GM21526 (cell line): ENCODE results near the gene UBA7.
"Not testable (repeated sequence)": the region's sequence is repeated elsewhere in the genome, so short reads cannot be mapped to it uniquely, and the experiment has no call there.

Experiments used
- ATAC-seq: cut with Tn5 transposase; IDR thresholded peaks from one replicate; pipeline ENCODE4 v1.9.1; 2021; ENCODE audit warnings: moderate library complexity; ENCODE audit not compliant: unreplicated experiment, low FRiP score

UBA7 gene, protein sequence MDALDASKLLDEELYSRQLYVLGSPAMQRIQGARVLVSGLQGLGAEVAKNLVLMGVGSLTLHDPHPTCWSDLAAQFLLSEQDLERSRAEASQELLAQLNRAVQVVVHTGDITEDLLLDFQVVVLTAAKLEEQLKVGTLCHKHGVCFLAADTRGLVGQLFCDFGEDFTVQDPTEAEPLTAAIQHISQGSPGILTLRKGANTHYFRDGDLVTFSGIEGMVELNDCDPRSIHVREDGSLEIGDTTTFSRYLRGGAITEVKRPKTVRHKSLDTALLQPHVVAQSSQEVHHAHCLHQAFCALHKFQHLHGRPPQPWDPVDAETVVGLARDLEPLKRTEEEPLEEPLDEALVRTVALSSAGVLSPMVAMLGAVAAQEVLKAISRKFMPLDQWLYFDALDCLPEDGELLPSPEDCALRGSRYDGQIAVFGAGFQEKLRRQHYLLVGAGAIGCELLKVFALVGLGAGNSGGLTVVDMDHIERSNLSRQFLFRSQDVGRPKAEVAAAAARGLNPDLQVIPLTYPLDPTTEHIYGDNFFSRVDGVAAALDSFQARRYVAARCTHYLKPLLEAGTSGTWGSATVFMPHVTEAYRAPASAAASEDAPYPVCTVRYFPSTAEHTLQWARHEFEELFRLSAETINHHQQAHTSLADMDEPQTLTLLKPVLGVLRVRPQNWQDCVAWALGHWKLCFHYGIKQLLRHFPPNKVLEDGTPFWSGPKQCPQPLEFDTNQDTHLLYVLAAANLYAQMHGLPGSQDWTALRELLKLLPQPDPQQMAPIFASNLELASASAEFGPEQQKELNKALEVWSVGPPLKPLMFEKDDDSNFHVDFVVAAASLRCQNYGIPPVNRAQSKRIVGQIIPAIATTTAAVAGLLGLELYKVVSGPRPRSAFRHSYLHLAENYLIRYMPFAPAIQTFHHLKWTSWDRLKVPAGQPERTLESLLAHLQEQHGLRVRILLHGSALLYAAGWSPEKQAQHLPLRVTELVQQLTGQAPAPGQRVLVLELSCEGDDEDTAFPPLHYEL

DNA sequence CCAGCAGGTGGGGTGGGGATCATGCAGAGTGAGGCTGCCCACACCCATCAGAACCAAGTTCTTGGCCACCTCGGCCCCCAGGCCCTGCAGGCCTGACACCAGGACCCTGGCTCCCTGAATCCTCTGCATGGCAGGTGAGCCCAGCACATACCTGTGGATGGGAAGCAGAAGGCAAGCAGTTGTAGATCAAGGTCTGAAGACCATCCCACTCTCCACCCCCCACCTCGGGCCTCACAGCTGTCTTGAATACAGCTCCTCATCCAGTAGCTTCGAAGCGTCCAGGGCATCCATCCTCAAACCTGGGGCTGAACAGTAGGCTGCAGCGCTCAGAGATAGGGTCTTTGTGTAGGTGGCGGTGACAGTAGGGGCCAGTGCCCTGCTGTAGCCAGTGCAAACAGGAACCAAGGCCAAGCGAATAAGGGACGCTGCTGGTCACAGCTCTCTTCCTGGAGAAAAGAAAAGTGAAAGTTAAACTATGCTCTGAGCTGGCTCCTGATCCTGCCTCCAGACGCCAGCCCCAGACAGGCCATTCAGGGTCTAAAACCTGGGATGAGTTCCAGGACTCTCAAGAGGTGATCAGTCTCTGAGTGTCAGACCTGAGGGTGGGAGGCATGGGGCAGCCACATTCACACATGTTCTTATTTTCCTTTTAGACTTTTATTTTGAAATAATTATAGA is at the start of gene UBA7:
UBA7 (minus strand) TSS at position 457 of the 678 bp plus-strand sequence; CDS start at position 291, 166 bp downstream.
- no peak for ATAC-seq

DNA sequence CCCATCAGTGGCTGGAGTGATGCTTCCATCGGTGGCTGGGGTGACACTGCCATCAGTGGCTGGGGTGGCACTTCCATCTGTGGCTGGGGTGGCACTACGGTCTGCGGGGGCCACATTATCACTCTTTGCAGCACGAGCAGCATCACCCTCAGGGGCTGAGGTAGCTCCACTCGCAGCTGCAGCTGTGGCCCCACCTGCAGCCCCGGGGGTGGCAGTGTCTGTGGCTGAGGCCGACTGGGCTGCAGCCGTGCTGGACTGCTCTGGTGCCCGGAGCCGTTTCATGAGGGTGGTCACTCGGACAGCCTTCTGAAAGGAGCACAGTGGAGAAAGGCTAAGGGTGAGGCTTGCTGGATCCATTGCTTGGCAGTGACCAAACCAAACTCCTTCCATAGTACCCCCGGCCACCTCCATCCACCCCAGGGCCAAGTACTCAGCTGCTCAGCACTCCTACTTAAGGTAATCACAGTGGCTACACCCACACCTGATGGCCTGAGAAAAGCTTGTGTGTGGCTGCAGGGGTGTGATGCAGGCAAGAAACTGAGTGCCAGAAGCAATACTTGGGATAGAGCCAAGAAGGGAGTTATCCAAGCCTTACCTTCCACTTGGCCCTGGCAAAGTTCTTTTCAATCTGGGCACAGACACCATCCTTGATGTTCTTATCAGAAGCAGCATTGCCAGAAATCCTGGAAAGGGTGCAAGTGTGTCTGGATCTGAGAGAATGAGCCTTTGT is 46.0 kb upstream of the UBA7 start:
- no peak for ATAC-seq

DNA sequence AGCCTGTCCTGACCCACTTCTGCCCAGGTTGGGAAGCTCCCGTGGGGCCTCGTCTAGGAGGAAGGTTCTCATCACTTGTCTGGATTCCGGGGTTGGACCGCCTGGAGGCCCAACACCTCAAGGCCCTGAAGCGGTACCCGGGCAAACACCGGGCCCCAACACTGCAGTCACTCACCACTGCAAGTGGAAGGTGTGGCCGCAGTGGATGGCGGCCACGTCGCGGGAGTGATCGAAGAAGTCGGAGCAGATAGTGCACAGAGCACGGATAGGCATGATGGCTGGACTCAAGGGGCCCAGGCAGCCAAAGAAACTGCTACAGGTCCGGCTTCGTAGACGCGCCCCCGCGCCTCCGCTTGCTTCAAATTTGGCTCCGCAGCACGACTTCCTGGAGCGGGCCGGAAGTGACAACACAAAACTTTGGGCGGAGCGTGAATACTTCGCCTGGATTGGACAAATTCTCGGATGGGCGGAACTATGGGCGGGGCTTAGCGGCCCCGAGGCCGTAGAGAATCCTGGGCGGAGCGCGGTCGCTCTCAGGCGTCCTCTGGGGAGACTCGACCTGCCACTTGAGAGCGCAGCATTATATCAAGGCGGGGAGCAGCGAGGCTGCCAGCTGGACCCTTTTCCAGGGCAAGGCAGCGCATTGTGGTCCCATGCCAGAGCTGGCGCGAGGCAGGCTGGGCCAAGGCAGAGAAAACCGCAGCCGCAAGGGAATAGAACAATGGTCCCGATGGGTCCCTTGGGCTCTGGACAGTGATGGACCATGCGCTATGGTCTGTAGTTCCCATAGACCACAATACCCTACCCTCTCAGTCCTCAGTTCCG is 42.6 kb upstream of the UBA7 start, which contains the start of gene TRAIP:
TRAIP (minus strand) TSS at position 384 of the 825 bp plus-strand sequence; CDS start at position 273, 111 bp downstream.
- peak; percentile 90 for ATAC-seq

DNA sequence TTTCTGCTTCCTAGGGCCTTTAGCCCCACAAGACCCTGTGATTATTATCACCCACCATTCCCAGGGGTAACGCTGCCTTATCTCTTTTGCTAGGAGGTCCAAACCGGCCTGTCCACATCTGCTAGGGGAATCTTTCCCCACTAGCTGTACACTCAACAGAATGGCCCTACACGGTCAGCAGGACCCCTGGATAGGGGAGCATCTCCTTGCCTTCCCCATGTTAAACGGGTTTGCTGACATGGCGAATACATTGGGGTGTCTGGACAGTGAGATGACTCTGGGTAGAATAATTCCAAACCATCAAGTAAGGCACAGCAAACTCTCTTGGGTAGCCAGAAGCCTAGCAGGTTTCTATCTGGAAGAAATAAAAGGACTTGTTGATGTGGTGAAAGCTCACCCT is 41.9 kb upstream of the UBA7 start:
- no peak for ATAC-seq

DNA sequence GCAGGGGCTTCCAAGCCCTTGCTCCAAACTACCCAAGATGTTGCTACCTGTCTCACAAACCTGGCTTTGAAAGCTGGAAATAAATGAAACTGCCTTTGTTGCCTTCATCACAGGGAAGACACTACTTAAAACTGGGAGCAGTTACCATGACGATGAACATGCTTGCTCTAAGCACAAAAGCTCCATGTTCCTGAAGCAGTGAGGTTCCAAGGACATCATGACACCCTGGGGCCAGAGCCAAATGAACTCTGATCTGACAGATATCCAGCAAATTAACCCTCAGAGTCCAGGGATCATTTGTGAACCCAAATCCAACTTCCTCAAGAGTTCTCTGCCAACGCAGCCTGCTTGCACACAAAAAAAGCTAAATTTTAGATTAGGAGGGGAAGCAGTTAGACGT is 31.9 kb upstream of the UBA7 start:
- ATAC-seq: no peak

DNA sequence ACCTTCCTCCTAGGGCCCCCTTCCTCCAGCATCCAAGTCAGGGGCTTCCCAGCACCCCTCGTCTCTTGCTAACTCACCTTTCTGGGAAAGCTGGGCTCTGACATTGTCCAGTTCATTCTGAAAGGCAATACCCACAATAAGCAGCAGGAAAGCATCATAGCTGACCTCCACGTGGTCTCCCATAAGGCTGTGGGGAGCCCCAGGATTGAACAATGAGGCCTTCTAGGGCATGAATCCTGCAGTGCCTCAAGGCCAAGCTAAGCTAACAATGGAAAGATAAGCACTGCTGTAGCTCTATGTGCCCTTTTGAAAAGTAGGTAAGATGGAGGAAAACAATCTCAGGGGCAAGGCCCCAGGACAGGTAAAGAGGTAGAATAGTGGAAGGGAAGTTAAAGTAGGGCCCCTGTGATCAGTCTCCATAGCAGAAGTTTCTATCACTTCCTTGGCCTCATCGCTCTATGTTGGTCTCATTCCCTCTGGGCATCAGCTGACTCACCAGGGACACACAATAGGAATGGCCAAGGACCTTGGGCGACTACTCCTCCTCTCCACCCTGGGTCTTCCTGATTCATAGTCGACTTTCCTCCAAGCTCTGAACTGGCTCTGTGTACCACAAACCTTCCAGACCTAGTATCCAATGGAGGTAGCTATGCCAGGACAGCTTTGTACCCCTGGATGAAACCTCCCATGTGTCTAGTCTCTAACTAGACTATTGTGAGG is 30.9 kb upstream of the UBA7 start:
- ATAC-seq: no peak

DNA sequence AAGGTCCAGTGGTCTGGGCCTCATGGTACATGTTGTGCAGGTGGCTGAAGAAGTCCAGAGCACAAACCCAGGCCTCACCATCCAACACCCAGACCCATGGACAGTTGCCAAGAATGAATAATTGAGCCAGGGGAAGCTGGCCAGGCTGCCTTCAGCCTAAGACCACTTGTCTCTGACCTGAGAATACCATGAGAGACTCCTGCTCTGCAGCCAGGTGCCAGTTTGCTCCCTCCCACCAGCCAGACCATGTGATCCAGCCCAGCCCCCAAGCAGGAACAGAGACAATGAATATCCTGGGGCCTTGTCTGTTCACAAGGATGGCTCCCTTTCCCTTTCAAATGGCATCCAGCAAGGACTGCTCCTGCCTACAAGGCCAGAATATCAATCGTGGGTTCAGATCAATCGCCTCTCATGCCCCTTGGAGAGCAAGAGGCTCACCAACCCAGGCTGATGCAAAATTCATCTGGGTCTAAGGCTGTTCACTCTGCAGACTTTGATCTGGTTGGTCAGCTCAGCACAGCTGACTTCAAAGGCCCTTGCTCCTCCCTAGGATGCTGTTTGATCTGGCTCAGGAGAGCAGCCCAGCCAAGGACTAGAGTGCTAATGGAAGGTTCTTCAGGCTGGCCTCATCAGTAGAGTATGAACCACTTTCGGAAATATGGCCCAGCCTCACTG is 29.2 kb upstream of the UBA7 start:
- ATAC-seq: no peak

DNA sequence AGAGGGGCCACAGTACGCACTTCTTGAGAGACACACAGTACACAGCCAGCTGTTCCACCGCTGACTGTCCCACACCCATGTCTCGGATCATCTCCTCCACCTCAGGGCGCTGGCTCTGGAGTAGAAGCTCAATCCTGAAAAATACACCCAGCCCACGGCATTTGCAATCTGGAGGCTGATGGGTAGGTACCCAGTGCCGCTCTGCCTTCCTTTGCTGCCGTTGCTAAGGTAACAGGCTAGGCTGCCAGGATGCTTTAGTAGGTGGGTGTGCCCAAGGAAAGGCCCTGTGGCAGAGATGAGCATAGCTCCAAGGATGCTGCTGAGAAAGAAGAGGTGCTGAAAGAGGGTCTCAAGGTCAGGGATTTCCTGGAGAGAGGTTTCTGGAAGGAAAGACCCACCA is 28.1 kb upstream of the UBA7 start:
- ATAC-seq: no peak

DNA sequence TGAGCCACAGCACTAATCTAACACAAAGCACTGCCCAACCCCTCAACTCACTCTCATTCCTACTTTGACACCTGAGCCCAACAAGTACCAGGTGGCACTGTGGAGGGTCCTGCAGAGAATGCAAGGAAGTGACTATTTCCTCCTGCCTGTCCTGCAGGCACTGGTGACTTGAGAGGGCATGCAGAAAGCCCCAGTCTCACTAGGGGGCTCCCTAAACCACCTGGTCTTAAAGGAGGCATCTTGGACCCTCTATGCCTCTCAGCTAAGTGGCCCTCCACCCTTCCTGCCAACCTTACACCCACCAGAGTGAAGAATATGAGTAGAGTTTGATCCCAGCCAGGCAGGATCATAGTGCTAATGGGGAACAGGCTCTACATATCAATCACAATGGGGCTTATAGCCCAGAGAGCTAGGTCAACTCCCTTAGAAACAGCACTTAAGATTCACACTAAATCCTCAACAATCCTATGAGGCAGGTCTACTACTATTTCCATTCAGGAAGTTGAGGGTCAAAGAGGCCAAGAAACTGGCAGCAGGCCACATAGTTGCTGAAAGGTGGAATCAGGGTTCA is 27.5 kb upstream of the UBA7 start:
- ATAC-seq: no peak

DNA sequence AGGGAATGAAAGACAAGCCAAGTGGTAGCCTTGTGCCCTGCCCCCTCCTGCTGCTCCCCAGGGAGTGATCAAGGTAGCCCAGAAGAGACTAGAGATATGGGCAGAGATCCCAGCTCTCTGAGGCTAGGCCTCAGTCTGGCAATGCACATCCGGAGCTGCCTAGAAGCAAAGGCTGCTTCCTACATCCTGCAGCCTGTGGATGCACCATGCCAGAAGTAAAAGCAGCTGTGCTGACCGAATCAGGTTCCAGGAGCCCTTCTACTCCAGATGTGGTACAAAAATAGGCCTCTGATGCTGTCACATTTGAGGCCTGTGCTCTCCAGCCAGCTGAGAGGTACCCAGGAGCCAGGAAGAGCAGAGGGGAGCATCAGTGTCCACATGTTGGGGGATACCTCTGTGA is 26.6 kb upstream of the UBA7 start:
- no peak for ATAC-seq

DNA sequence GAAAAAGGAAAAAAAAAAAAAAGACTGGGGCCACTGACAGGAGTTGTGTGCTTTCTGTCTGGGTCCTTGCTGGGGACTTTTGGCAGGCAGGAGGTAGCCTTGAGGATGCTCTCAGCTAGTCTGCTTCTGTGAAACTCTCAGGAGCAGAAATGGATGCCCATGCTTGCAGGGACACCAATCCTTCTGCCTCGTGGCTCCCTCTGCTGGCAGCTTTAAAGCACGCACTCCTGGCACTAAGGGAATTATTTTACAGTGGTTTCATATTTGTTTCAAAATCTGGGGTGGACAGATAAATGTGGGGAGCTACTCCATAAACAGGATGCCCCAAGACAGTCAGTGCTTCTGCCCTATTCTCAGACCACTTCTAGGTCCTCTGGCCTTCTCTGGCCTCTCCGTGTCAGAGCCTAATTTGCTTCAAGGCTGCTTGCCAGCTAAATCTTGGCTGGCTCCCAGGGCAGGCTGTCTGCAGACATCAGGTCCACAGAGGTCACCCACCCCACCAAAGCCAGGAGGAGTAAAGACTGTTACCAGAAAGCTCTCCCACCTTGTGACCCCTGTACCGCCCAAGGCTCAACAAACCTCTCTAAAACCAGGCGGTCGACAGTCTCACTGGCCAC is 25.5 kb upstream of the UBA7 start:
- no peak for ATAC-seq

DNA sequence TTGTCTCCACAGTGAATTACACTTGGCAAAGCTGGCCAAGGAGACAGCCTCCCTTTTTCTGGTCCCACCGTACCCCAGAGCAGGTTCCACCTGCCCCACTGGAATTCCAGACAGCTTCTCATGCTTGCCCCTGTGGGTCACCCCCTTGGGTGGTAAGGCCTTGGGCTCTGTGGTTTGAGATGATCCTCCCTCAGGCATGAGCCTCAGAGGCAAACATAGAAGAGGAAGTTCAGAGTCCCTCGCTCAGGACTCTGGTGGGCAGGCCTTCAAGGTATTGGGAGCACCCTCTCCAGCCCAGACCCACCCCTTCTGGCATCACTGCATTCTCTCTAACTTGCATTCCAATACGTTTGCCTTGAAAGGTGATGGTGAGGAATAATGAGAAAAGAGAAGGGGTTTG is 17.6 kb upstream of the UBA7 start:
- ATAC-seq: no peak

DNA sequence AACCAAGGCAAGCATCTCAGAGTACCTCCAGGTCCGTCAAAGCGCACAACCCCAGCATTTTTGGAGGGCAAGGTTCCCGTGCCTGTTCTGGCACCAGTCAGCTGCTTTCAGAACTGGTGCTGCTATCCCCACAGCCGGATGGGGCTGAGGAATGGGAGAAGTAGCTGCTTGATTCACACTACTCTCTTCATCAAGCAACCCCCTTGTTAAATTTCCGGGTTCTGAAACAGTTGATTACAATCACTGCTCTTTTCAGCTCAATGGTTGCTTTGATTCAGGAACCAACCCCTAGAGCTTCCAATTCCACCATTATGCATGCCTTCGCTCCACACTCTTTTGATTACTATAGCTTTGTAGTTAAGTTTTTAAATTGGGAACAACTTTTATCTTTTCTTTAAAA is 12.3 kb upstream of the UBA7 start:
- ATAC-seq: no peak

DNA sequence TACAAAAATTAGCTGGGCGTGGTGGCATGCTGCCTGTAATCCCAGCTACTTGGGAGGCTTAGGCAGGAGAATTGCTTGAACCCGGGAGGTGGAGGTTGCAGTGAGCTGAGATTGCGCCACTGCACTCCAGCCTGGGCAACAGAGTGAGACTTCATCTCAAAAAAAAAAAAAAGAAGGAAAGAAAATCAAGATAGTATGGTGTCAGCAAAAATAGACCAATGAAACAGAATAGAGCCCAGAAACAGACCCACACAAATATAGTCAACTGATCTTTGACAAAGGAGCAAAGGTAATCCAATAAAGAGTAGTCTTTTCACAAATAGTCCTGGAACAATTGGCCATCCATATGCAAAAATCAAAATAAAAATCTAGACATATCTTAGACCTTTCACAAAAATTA is 9.4 kb upstream of the UBA7 start:
- not testable (repeated sequence) for ATAC-seq

DNA sequence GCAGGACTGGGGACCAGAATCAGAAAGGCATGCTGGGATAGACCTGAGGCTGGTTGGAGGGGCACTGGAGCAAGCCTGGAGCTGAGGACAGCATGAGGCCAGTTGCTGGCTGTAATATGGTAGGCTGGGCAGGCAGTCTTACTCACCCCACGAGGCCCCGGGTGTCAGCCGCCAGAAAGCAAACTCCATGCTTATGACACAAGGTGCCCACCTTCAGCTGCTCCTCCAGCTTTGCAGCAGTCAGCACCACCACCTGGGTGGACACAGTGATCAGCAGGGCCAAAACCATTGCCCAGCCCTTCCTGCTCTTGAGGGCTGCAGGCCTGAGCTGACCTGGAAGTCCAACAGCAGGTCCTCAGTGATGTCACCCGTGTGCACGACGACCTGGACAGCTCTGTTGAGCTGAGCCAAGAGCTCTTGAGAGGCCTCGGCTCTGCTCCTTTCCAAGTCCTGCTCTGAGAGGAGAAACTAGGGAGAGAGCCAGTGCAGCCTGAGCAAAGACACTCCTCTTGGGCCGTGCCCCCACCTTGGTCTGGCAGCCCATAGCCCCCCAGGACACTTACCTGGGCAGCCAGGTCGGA is 747 bp downstream of the UBA7 start:
- ATAC-seq: no peak

DNA sequence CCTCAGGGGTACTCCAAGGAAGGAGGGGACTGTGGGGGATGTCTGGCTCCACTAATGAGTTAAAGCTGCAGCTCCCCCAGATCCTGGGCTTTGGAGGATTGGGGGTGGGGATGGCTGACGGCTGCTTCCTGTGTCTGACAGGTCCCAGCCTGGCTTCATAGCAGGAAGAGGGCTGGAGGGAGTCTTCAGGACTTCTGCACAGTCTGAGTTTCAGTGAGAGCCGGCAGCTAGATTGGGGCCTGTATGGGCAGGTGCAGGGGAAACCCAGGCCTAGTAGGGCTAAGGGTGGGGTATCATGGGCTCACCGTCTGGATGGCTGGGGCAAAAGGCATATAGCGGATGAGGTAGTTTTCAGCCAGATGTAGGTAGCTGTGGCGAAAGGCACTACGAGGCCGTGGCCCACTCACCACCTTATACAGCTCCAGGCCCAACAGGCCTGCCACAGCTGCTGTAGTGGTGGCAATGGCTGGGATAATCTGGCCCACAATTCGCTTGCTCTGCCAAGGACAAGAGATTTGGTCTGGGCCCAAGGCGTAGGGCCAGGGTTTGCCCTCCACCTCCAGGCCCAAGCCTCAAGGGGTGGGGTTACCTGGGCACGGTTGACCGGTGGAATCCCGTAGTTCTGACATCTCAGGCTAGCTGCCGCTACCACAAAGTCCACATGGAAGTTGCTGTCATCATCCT is 6.2 kb downstream of the UBA7 start:
- no peak for ATAC-seq
